MM.1S (cell line): ENCODE data around the gene FZR1.

Experiments
- EZH2phosphoT487 ChIP-seq: fragments of 300-600 bp; sonication (generic); IDR thresholded peaks from 2 replicates; pipeline ENCODE4 v1.6.1; 2018; ENCODE audit warnings: antibody characterized with exemption, low read length
- TF ChIP-seq, protein P1 (sequence below): fragments of 300-600 bp; sonication (generic); IDR thresholded peaks from 2 replicates; pipeline ENCODE4 v1.5.1; 2016; ENCODE audit warnings: antibody characterized with exemption, low read length, mixed read lengths

DNA sequence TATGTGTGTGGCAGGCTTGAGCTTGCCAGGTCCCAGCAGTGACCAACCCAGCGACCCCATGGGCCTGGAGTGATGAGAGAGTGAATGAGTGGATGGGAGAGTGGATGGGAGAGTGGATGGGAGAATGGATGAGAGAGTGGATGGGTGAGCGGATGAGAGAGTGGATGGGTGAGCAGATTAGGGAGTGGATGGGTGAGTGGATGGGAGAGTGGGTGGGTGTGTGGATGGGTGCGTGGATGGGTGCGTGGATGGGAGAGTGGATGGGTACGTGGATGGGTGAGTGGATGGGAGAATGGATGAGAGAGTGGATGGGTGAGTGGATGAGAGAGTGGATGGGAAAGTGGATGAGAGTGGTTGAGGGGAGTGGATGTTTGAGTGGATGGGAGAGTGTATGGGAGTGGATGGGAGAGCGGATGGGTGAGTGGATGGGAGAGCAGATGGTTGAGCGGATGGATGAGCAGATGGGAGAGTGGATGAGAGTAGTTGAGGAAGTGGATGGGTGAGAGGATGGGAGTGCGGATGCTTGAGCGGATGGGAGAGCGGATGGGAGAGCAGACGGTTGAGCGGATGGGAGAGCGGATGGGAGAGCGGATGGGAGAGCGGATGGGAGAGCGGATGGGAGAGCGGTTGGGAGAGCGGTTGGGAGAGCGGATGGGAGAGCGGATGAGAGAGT lies 22.6 kb downstream of the FZR1 start:
- TF ChIP-seq, protein P1, sequence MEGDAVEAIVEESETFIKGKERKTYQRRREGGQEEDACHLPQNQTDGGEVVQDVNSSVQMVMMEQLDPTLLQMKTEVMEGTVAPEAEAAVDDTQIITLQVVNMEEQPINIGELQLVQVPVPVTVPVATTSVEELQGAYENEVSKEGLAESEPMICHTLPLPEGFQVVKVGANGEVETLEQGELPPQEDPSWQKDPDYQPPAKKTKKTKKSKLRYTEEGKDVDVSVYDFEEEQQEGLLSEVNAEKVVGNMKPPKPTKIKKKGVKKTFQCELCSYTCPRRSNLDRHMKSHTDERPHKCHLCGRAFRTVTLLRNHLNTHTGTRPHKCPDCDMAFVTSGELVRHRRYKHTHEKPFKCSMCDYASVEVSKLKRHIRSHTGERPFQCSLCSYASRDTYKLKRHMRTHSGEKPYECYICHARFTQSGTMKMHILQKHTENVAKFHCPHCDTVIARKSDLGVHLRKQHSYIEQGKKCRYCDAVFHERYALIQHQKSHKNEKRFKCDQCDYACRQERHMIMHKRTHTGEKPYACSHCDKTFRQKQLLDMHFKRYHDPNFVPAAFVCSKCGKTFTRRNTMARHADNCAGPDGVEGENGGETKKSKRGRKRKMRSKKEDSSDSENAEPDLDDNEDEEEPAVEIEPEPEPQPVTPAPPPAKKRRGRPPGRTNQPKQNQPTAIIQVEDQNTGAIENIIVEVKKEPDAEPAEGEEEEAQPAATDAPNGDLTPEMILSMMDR, result no peak
- no peak for TF ChIP-seq EZH2phosphoT487
